ENCODE measurements around the gene WDFY4.
A peak's percentile ranks its signal among the peaks of the same experiment; 100 is the strongest.

WDFY4 gene

GRCh38 chr10:48711830-48712229 lies 27.2 kb downstream of the WDFY4 start:
- in situ Hi-C loops (cut with HindIII; ENCODE audit: low pct_unique_long_range_greater_than_20kb, low sequenced_read_pairs), result no loop called here
- no peak for DNase-seq (ENCODE audit: low read depth in 1 of 2, low spot score in 1 of 2)
- no peak for TF ChIP-seq JUND (IDR thresholded peaks at IDR 0.05; ENCODE audit: low read depth)

DNA sequence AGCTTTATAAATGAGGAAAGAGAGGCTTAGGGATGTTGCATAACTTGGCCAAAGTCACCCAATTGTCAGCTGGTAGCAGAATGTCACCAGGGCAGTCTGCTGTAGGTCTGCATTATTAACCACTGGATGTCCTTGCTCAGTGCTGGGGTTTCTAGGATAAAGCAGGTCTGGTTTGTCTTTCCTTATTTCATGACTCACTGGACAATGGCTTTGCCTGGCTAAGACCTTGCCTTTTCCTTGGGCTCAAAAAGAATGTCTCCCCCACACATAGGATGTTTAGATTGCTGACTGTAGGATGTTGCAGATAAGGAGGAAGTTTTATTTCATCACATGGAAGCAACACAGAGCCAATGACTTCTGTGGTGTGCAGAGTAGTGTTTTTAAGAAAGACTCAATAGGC lies 29.4 kb downstream of the WDFY4 start:
- DNase-seq (ENCODE audit: low read depth in 1 of 2, low spot score in 1 of 2), result no peak
- TF ChIP-seq JUND (IDR thresholded peaks at IDR 0.05; ENCODE audit: low read depth), result no peak
- in situ Hi-C loops (cut with HindIII; ENCODE audit: low pct_unique_long_range_greater_than_20kb, low sequenced_read_pairs), result no loop called here

DNA sequence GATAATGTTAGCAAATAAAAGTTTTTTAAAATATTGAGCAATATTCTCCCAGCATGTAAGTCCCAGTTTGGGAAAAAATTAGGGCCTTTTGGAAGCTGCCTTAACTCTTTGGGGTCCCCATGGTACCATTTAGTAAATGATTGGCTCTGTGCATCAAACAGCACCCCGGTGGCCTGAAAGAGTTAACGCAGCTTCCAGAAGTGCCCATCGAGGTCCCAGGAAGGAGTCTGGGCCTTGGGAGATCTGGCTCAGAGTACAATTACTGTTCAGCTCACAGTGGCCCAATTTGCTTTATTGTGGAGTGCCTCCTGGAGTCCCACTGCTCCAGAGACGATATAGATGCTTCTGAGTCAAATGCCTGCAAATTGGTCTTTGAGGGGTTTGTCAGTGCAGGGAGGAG lies 31.7 kb downstream of the WDFY4 start:
- TF ChIP-seq JUND (IDR thresholded peaks at IDR 0.05; ENCODE audit: low read depth), result no peak
- no peak for DNase-seq (ENCODE audit: low read depth in 1 of 2, low spot score in 1 of 2)
- in situ Hi-C loops (cut with HindIII; ENCODE audit: low pct_unique_long_range_greater_than_20kb, low sequenced_read_pairs), result no loop called here

DNA sequence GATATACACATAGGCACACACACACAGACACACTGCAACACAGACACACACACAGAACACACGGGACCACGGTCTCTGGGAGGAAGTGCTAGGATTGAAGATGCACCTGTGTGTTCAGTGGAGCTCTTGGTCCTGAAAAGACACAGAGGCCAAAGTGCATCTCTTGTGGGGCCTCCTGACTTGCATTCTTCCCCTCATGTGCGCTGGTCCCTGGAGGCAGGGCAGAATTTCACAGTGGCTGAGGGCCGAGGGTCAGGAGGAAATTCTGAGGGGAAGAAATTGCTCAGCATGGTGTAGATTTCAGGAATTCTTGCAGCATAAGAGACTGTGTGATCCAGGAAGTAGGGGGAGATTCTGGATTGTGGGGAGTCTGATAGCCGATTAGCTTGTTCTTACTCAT lies 35.9 kb downstream of the WDFY4 start:
- TF ChIP-seq JUND (IDR thresholded peaks at IDR 0.05; ENCODE audit: low read depth), result no peak
- DNase-seq (ENCODE audit: low read depth in 1 of 2, low spot score in 1 of 2), result no peak
- in situ Hi-C loops (cut with HindIII; ENCODE audit: low pct_unique_long_range_greater_than_20kb, low sequenced_read_pairs), result no loop called here

DNA sequence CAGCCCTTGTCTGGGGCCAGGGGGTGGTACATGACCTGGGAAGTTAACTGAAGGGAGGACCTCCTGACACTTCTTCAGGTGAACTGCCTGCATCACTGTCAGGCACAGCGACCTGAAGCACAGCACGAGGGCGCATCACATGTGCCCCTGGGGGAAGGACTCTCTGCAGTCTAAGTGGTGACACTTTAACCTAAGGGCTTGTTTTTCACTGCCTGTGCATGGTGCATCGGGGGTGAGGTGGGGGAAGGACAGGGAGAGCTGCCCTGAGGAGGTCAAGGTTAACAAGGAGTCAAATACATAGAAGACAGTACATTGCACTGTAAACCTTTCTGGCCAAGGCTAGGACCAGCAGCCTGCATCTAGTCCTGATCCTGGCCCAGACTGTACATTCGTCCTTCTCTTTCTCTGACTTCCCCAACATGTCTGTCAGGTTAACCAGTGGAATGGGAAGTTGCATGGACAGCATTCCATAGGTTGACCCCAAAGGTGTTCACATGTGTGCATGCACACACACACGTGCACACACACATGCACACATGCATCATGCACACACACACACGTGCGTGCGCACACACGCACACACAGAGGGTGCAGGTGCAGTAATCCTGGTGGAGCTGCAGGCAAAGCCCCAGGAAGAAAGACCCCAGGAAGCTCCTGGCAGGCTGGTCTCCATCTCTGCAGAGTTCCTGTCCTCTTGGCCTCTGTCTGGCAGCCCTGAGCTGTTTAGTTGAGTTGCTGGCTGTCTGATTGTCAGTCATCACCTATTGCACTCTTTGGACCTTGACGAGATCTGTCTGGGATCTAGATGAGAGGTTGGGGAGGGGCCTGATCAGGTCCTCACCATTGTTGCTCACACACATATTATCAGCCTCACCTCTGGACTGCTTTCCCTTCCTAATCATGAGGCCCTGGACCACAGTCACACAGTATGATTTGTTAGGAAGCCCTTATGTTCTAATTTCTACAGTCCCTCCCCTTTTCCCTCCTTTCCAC lies 37.8 kb downstream of the WDFY4 start:
- TF ChIP-seq JUND (IDR thresholded peaks at IDR 0.05; ENCODE audit: low read depth), result no peak
- in situ Hi-C loops (cut with HindIII; ENCODE audit: low pct_unique_long_range_greater_than_20kb, low sequenced_read_pairs), result no loop called here
- no peak for DNase-seq (ENCODE audit: low read depth in 1 of 2, low spot score in 1 of 2)

- peak in 1 of 2 experiments; percentile 13 for DNase-seq (ENCODE audit: low read depth in 1 of 2, low spot score in 1 of 2)
- TF ChIP-seq JUND (IDR thresholded peaks at IDR 0.05; ENCODE audit: low read depth), result no peak
- in situ Hi-C loops (cut with HindIII; ENCODE audit: low pct_unique_long_range_greater_than_20kb, low sequenced_read_pairs), result no loop called here
Measured at GRCh38 chr10:48724127-48724526, 39.5 kb downstream of the WDFY4 start.

DNA sequence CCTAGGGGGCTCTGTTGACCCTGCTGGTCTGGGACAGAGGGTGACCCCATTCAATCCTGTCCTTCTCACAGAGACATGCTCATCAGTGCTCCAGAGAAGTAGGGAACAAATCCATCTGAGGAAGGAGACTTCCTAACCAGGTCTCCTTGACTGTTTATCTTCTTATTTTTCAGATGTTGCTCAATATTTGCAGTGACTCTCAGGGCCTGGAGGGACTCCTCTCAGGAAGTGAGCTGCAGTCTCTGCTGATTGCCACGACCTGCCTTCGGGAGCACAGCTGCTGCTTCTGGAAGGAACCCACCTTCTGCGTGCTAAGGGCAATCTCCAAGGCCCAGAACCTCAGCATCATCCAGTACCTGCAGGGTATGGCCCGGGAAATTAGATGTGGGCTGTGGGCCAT lies 41.0 kb downstream of the WDFY4 start:
- no peak for DNase-seq (ENCODE audit: low read depth in 1 of 2, low spot score in 1 of 2)
- TF ChIP-seq JUND (IDR thresholded peaks at IDR 0.05; ENCODE audit: low read depth), result no peak
- in situ Hi-C loops (cut with HindIII; ENCODE audit: low pct_unique_long_range_greater_than_20kb, low sequenced_read_pairs), result no loop called here

- no peak for DNase-seq (ENCODE audit: low read depth in 1 of 2, low spot score in 1 of 2)
- no peak for TF ChIP-seq JUND (IDR thresholded peaks at IDR 0.05; ENCODE audit: low read depth)
- in situ Hi-C loops (cut with HindIII; ENCODE audit: low pct_unique_long_range_greater_than_20kb, low sequenced_read_pairs), result no loop called here
Measured at GRCh38 chr10:48727866-48728265, 43.2 kb downstream of the WDFY4 start.

DNA sequence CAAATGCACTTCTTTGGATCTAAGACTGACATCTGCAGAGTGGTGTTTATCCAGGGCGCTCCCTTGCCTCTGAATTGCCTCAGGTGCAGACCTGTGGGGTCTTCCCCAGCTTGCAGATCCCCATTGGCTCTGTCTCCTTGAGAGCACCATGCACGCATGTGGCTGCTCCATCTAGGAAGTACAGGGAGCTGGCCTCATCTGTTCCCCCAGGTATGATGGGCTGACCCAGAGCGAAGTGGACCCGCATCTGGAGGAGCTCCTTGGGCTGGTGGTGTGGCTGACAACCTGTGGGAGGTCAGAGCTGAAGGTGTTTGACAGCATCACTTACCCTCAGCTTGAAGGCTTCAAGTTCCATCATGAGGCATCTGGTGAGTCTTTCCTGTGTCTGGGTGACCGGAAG lies 44.5 kb downstream of the WDFY4 start:
- TF ChIP-seq JUND (IDR thresholded peaks at IDR 0.05; ENCODE audit: low read depth), result no peak
- no peak for DNase-seq (ENCODE audit: low read depth in 1 of 2, low spot score in 1 of 2)
- in situ Hi-C loops (cut with HindIII; ENCODE audit: low pct_unique_long_range_greater_than_20kb, low sequenced_read_pairs), result no loop called here

DNA sequence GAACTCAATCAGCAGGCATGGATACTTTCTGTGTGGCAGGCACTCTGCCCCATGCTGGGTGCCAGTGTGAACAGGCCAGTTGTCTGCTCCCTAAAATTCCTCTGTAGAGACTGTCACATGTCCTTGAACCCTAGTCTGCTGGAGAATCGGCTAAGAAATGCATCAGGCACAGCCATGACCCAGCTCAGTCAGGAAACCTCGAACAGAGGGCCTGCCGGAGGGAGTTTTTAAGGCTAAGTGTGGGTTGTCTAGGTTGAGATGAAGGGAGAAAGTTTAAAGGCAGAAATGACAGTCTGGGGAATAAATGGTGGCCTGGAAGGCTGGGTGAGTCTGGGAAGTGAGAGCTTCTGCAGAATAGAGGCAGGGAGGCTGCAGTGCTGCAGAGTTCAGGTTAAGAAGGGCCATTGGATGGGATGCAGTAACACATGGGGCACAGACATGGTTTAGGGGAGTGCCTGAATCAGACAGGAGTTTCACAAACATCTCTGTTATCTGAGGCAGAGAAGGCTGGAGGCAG lies 45.3 kb downstream of the WDFY4 start:
- DNase-seq (ENCODE audit: low read depth in 1 of 2, low spot score in 1 of 2), result no peak
- in situ Hi-C loops (cut with HindIII; ENCODE audit: low pct_unique_long_range_greater_than_20kb, low sequenced_read_pairs), result no loop called here
- TF ChIP-seq JUND (IDR thresholded peaks at IDR 0.05; ENCODE audit: low read depth), result no peak

DNA sequence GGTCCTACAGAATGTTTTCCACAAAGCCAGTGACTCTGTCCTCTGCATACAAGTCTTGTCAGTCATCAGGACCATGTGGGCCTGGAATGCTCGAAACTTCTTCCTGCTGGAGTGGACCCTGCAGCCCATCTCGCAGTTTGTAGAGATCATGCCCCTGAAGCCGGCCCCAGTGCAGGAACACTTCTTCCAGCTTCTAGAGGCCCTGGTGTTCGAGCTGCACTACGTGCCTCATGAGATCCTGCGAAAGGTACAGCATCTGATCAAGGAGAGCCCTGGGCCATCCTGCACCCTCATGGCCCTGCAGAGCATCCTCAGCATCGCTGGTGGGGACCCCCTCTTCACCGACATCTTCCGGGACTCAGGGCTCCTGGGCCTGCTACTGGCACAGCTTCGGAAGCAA lies 46.5 kb downstream of the WDFY4 start:
- TF ChIP-seq JUND (IDR thresholded peaks at IDR 0.05; ENCODE audit: low read depth), result no peak
- in situ Hi-C loops (cut with HindIII; ENCODE audit: low pct_unique_long_range_greater_than_20kb, low sequenced_read_pairs), result no loop called here
- no peak for DNase-seq (ENCODE audit: low read depth in 1 of 2, low spot score in 1 of 2)

GRCh38 chr10:48731654-48732053 lies 47.0 kb downstream of the WDFY4 start:
- DNase-seq (ENCODE audit: low read depth in 1 of 2, low spot score in 1 of 2), result no peak
- TF ChIP-seq JUND (IDR thresholded peaks at IDR 0.05; ENCODE audit: low read depth), result no peak
- in situ Hi-C loops (cut with HindIII; ENCODE audit: low pct_unique_long_range_greater_than_20kb, low sequenced_read_pairs), result no loop called here

DNA sequence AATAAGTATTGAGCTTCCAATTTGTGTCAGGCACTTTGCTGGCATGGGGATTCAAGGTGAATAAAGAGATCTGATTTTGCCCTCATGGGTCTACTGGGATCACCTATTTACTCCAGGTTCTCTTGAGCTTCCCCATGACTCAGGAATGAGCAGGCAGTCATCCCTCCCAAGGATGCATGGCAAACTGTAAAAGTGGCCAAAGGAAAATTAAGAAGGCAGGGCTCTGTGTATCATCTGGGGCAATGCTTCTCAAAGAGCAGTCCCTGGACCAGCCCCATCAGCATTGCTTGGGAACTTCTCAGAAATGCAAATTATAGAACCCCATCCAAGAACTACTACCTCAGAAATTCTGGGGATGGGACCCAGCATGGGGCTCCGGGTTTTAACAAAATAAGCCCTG lies 48.7 kb downstream of the WDFY4 start:
- no peak for TF ChIP-seq JUND (IDR thresholded peaks at IDR 0.05; ENCODE audit: low read depth)

More for the DNA sequence above, 48.7 kb downstream of the WDFY4 start:
- in situ Hi-C loops (cut with HindIII; ENCODE audit: low pct_unique_long_range_greater_than_20kb, low sequenced_read_pairs), result no loop called here
- DNase-seq (ENCODE audit: low read depth in 1 of 2, low spot score in 1 of 2), result no peak

Measured in T47D (cell line).